ENCODE measurements around the gene CCNC.
A peak's percentile ranks its signal among the peaks of the same experiment; 100 is the strongest.

Gene CCNC

GRCh38 chr6:99568103-99568933, at the start of gene CCNC:
Gene CCNC, minus strand, starts transcription at chr6:99568660. Its CDS starts 133 bp downstream, at chr6:99568527.
- peak; percentile 95 for DNase-seq

DNA sequence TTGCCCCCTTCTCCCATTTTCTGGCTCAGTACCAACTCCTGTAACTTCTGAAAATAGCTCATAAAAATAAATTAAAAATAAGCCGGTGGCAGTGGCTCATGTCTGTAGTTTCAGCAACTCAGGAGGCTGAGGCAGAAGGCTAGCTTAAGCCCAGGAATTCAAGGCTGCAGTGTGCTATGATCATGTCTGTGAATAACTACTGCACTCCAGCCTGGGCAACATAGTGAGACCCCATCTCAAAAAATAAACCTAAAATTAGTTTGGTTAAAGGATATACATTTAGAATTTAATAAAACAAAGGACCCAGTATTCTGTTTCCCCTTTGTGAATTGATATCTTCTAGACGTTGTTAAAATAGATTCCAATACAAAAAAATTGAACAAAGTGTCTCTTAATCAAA, 48.7 kb upstream of the CCNC start:
- no peak for DNase-seq

DNA sequence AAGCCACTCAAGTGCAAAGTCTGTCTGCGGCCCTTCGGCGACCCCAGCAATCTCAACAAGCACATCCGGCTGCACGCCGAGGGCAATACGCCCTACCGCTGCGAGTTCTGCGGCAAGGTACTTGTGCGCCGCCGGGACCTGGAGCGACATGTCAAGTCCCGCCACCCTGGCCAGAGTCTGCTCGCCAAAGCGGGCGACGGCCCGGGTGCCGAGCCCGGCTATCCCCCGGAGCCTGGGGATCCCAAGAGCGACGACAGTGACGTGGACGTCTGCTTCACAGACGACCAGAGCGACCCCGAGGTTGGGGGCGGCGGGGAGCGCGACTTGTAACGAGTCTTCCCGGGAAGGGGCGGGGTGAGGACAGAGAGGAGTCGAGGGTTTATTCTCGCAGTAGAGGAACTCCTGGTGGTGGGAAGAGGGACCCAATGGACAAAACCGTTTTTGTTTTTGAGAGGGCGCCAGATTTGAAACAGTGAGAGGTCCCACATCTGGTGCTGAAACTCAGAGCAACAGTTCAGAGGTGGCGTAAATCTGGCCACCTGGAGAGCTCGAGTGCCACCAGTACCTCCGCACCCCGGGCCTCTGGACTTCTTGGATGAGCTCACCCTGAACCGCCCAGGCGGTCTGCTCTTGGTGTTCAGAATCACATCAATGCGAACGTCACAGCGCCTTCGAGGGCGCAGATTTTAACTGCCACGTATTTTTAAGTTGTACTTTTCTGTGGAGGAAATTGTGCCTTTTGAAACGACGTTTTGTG, 46.1 kb upstream of the CCNC start:
- DNase-seq, result peak; percentile 74

DNA sequence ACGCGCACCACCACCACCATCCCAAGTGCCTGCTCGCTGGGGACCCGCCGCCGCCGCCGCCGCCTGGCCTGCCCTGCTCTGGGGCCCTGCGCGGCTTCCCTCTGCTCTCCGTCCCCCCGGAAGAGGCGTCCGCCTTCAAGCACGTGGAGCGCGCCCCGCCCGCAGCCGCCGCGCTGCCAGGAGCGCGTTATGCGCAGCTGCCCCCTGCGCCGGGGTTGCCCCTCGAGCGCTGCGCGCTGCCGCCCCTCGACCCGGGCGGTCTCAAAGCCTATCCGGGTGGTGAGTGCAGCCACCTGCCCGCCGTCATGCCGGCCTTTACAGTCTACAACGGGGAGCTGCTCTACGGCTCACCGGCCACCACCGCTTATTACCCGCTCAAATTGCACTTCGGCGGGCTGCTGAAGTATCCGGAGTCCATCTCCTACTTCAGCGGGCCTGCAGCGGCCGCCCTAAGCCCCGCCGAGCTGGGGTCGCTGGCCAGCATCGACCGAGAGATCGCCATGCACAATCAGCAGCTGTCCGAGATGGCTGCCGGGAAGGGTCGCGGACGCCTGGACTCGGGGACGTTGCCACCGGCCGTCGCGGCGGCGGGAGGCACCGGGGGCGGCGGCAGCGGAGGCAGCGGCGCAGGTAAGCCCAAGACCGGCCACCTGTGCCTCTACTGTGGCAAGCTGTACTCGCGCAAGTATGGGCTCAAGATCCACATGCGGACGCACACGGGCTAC, 45.4 kb upstream of the CCNC start:
- peak; percentile 61 for DNase-seq

- peak; percentile 61 for DNase-seq
These were observed 44.9 kb upstream of the CCNC start for GRCh38 chr6:99613409-99613704.

DNA sequence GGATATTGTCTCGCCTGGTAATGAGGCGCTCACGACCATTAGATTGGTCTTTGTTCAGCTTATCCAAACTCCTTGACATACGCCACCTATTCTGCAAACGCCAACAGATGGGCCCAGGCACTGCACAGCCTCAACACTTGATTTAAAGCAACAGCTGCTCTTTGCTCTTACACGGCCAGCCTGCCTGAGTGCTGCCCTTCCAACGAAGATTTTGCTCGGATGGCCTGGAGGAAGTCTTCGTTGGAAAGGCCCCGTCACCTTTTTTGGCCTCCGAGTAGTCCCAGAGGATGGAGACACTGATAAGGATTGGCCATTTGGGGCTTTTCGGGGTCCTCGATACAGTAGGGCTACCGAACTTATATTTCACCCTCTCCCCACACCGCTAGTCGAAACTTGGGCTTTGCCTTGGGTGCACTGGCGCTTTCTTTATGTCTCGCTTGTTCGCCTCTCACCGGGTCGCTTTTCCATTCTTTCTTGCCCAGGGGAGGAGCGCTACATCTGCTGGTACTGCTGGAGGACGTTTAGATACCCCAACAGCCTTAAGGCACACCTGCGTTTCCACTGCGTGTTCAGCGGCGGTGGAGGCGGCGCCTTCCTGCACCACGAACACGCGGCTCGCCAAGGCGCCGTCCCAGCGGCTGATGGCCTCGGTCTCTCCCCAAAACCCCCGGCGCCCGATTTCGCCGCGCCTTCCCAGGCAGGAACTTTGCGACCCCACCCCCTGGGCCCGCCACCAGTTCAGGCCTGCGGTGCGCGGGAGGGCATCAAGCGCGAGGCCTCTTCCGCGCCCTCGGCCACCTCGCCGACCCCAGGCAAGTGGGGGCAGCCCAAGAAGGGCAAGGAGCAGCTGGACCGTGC, 44.3 kb upstream of the CCNC start:
- peak; percentile 85 for DNase-seq

DNA sequence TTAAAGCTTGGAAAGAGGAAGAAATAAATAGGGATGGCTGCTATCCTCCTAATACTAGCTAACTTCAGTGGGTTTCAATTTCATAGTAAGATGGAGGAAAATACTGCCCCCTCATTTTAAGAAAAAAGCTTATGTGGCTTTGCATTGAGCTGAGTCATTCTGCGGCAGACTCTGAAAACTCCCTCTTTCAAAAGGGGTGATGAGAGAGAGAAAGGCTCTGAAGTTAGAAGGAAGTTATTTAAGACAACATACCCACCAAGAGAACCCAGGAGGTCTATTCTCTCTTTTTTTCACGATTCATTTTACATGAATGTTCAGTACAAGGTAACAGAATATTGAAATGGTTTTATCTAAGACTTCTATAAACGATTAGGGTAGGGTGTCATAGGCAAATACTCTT, 42.7 kb upstream of the CCNC start:
- no peak for DNase-seq

DNA sequence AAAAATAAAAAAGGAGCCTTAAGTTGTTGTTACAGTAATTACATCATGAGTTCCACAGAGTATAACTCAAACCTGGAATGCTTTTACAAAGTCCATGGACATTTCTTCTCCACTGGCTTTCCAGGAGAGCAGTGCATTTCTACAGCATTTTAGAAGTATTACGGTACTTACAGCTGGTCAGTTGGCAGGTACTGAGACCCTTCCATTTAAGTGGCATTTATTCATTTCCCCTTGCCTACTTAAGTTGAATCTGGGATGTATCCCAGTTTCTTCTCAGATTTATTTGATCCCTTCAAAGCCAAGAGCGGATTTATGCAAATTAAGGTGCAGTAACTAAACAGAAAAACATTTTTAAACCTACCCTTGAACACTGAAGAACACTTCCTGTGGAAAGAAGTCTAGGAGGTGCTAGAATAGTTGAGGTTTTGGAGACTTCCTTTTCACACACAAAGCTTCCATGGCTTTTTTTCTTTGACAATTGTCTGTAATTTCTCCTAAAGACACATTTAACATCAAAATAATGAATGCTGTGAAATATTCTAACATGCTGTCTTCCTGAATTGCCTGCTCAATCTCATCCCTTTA, 41.5 kb upstream of the CCNC start:
- no peak for DNase-seq

DNA sequence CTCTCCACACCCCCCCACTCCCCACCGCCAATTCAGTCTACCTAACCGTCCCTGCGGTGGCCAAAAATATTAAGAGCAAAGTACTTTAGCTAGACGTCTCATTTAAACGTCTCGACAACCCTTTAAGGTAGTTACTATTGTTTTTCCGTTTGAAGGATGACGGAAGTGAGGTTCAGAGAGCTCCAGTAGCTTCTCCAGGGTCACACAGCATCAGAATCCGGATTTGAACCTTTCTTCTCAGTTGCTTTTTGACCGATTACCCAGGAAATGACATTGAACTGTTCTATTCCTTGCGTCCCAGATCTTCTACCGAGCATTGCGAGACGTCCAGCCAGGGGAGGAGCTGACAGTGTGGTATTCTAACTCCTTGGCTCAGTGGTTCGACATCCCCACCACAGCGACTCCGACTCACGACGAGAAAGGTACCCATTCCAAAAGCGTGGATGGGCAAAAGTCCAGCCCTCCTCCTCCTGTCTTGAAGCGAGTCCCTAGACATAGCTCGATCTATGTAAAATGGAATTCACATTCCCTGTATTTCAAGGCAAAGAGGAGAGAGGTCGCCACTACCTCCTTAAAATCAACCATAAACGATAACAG, 40.5 kb upstream of the CCNC start:
- DNase-seq, result no peak

DNA sequence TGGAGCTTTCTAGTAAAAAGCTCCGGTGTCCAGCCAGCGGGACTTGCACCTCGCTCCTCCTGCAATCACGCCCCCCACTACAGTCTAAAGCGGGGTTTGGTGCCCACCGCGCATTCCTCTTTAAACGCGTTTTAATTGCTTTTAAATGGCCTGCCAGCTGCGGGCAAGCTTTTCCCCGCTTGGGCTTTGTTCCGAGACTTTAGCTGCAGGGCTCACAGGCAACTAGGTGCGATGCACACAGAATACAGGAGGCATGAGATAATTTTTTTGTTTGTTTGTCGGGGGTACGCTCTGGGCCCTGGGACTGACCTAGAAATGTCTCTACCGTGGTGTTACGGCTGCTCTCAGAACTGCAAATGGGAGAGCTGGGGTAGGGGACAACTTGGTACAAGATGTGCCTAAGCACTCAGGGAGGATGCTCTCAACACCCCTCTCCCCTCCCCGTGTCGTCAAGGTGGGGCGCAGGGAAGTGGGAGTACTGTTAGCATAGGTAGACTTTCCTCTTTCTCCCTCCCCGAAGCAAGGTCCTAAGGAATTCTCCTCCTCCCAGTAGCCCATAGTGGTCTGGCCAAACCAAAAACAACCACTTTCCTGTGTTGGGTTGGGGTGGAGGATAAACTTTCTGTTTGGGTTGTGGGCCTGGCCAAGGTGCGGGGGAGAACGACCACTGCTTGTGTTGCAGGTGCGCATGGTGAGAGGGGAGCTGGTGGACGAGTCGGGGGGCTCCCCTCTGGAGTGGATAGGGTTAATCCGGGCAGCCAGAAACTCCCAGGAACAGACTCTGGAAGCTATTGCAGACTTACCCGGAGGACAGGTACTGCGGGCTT, 39.8 kb upstream of the CCNC start:
- no peak for DNase-seq

- no peak for DNase-seq
These were observed 39.1 kb upstream of the CCNC start for GRCh38 chr6:99607416-99608036.

GRCh38 chr6:99606656-99607415, 38.4 kb upstream of the CCNC start, which contains the start of gene PRDM13:
Gene PRDM13, plus strand, starts transcription at chr6:99606833. Its CDS starts 202 bp downstream, at chr6:99607035.
- peak; percentile 12 for DNase-seq

GRCh38 chr6:99605911-99606655, 37.6 kb upstream of the CCNC start:
- DNase-seq, result no peak

GRCh38 chr6:99605074-99605734, 36.7 kb upstream of the CCNC start:
- DNase-seq, result no peak

GRCh38 chr6:99604166-99605073, 36.0 kb upstream of the CCNC start:
- DNase-seq, result no peak

- DNase-seq, result peak; percentile 87
These were observed 35.1 kb upstream of the CCNC start for GRCh38 chr6:99603421-99604165.

Measured in NCI-H82 (cell line).